ENCODE data around the gene COLQ.

COLQ gene

DNA sequence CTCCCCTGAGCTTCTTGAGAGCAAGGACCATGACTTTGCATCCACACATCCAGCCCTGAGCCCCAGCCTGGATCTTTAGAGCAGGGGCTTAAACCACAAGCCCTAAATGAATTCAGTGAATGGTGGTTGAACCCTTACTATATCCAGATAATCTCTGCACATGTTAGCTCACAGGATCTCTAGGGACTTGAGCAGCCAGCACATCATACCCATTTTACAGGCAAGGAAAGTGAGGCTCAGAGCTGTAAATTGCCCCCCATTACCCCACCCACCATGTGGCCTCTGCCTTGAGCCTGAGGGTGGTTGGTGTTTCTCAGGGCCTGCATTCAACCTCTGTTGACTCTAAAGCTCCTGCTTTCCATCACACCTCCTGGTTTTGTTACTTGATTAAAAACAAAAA, 66.5 kb downstream of the COLQ start:
- no peak for DNase-seq (ENCODE audit: low spot score)

DNA sequence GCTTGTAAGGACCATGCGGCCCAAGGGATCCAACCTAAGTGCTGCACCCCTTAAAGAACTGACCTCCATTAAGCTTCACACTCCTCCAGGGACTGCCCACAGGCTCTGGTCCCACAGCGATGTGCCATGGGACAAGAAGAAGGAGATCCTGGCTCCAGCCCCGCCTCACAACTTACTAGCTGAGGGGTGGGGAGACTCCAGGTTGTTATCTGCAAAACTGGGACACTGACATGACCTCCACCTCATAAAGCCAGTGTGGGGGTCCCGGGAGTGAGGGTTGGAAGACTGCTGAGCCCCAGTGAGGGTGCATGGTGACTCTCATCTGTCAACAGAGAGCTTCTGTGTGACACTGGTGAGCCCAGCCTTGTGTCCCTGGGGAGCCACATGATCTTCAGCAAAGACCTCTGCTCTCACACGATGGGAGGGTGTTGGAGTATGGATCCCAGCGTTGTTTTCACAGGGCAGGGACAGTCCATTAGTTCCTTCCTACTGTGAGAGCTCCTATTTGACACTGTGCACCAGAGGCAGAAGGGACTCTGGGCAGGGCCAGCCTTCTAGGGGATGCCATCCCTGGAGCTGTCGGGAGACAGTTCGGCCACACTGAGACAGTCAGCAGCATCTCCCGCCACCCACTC, 67.4 kb downstream of the COLQ start:
- DNase-seq (ENCODE audit: low spot score): no peak

DNA sequence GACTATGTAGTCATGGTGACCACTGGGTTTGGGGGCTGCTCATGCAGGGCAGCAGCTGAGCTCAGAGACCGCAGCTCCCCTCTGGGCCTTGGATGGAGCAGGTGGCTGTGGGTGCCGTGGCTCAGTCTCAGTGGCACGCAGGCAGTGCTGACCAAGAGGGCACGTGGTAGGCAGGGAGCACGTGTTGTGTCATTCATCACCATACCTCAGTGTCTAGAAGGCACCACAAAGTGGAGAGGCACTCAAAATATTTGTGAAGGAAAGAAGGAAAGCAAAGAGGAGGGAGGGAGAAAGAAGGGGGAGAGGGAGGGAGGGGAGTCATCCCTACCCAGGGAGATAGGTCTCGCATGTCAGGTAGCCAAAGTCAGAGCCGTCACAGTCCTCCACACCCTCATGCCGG, 68.0 kb downstream of the COLQ start:
- no peak for DNase-seq (ENCODE audit: low spot score)

DNA sequence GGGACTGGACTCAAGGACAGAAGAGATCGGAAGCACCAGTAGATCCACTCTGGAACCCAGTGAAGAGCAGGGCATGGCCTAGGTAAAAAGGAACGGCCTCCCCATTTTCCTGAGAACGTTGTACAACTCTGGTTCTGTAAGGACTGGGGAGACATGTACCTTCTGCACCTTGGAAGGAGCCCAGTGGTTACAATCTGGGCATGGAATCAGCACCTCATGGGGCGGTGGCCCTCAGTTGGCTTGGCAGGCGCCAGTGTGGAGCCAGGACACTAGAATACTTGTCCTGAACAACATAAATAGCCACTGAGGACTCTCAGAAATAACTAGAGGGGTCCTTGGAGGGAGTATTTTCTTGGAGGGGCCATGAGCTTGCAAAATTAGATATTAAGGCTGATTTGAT, 68.5 kb downstream of the COLQ start:
- DNase-seq (ENCODE audit: low spot score): no peak

DNA sequence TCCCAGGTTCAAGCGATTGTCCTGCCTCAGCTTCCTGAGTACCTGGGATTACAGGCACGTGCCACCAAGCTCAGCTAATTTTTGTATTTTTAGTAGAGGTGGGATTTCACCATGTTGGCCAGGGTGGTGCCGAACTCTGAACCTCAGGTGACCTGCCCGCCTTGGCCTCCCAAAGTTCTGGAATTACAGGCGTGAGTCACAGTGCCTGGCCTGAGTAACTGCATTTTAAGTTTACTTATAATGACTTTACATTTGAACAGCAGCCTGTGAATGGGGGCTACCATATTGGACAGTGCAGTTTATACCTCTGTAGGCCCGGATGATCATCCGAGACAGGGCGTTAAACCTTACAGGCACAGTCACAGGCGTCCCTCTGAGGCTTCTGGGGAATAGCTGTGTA, 69.3 kb downstream of the COLQ start:
- no peak for DNase-seq (ENCODE audit: low spot score)

DNA sequence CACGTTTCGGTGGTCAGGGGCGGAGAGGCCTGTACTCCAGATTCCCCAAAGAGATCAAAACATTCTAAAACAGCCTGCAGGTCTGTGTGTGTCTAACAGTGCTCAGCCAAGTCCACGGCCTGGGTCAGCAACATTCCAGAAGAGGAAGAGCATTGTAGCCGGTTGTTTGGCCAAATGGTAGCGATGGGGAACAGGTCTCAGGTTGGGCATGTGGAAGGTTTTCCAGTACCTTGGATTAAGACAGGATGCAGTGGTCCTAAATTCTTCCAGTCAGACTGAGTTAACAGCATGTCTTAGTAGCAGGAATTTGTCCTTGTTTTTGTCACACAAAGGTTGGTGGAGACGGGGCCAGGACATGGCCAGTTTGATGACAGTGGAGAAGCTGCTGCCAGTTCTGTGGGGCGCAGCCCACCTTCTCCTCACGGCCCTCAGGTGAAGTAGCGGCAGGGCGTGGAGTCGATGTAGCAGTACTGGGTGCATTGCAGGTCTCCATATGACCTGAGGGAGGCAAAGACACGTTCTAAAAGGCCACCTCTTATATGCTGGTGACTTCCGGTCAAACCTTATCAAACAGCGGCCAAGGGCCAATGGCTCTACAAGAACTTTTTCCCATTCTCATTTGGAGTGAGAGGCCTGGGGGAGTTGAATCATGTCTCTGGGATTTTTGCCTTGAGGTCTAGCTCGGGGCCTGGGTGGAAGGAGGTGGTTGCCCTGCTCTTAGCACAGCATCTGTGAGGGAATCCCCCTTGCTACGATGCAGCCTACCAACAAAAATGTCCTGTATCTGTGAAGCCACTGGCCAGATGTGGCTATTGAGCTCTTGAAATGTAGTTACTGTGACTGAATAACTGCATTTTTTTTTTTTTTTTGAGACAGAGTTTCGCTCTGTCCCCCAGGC, 70.0 kb downstream of the COLQ start:
- DNase-seq (ENCODE audit: low spot score): no peak

DNA sequence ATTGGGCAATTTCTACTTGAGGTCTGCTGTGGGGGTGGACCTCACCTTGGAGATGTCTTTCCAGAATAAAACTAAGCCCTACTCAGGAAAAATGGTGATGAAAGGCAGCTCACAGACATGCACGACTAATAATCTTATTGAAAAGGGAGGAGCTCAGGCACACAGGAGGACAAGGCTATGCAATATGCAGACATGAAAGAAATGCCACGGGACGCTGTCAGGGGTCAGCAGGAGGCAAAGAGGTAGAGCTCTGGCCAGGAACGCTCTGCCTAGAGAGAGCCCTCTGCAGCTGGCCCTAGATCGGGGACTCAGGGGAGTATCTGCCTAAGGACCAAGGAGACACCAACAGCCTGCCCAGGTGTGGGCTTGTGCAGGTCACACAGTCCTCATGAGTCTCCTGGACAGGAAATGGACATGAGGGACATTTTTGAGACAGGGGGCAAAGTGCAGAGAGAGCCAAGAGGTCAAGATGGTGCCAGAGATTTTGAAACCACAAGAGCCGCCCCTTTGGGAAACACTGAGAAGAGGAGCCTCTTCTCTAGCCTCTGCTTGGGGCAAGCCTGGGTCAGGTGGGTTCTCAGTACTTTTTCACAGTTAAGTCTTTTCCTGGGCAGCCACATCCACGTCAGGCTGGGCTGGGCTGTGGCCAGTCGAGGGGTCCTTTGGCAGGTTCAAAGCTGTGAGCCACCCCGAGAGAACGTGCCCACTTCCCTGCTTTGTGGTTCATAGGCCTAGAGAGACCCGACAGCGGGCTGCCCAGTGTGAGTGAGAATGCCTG, 70.9 kb downstream of the COLQ start:
- no peak for DNase-seq (ENCODE audit: low spot score)

DNA sequence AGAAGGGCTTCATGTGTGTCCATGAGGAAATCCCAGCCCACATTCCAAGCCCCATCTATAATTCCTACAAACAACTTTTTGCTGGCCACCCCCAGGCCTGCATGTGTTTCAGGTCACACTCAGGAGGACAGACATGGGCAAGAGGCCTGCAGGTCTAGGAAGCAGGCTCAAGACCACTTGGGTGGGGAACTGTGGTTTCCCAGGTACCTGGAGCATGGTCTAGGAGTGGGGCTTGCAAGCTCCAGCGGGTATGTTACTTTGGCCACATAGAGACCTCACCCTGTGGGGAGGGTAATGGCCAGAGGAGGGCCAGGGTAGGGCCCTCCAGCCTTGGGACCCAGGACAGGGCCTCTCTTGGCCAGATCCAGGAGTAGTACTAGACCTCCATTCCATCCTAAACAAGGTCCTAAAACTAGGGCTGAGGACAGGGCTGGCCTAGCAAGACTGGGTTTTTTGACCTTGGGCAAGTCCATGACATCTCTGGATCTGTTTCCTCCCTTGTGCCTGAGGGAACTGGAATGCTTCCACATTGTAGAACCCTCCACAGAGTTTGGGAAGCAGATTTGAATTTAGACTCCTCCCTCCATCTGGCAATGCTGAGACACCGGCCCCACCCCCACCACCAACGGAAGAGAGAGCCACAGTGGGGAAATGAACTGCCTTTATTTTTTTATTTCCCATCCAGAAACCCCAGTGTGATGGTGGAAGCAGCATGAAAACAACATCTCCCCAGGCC, 71.8 kb downstream of the COLQ start:
- DNase-seq (ENCODE audit: low spot score): no peak

DNA sequence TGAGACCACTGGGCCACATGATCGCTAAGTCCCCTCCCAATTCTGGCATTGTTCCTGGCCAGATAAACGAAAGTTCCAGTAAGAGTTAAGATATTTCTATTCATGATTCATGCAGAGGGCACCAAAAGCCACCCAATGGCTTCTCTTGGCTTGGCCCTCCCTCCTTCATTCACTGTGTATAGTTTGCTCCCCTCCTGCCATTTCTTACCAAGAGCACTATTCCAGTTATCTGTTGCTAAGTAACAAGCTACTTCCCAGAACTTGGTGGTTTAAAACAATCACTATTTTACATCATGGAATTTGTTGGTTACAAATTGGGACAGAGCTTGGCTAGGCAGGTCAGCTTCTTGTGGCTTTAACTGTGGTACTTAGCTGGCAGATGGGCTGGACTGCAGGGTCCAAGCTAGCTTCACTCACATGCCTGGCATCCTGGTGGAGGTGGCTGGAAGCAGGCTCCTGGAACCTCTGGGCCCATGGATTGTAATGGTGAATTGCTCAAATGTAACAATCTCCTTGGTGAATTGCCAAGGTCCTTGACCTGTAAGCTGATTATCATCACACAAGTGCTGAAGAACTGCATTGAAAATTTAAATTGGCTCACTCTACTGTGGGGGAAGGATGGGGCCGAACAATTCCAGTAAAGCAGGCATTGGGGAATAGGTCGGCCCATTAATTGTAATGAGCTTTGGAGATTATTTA, 77.5 kb downstream of the COLQ start:
- DNase-seq (ENCODE audit: low spot score): no peak

DNA sequence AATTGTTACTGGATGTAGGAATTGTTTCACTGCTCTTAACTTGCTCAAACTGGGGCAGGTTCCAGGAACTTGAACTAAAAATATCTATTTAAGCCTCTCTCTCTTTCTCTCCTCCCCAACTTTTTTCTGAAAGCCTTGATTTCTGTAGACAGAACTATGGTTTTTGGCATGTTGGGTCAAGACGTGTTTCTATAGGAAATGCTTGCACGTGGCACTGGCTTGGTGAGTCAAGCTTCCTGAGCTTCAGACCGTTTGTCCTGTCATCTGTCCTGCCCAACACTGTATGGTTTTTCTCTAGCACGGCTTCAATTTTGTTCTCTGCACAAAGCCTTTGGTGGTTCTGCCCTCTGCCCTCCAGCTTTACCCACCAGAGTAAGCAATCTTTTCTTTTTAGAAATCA, 80.6 kb downstream of the COLQ start:
- no peak for DNase-seq (ENCODE audit: low spot score)

DNA sequence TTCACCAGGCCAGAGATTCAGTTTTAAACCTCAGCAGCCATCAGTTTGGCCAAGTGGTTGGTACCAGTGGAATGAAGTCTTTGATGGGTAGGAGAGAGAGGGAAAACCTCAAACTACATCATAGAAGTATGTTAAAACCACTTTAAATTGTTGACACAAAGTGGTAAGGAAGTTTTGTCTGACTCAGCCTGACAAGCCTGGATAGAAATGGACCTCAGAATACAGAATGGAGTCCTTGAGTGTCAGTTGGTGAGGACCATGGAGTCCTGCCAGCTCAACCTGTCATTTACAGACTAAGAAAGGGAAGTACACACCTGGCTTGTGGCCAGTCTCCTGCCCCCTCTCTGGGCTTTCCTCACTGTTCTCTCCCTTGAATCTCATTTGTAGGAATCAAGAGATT, 82.0 kb downstream of the COLQ start:
- no peak for DNase-seq (ENCODE audit: low spot score)

DNA sequence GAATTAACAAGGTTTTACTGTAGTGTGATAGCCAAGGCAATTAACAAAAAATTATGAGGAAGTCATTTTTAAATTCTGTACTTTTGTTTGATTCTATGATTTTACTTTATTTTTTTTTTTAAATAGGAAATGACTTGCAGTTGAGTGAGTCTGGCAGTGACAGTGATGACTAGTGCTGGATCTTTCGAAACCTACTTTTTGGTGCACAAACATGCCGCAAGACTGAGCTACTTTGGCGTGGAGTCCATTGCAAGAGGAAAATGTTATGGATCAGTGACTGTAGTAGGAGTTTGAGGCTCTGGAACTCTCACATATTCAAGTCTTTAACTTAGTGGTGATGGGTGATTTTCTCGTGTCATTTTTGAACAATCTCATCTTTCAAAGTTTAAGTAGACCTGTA, 82.5 kb downstream of the COLQ start:
- no peak for DNase-seq (ENCODE audit: low spot score)

DNA sequence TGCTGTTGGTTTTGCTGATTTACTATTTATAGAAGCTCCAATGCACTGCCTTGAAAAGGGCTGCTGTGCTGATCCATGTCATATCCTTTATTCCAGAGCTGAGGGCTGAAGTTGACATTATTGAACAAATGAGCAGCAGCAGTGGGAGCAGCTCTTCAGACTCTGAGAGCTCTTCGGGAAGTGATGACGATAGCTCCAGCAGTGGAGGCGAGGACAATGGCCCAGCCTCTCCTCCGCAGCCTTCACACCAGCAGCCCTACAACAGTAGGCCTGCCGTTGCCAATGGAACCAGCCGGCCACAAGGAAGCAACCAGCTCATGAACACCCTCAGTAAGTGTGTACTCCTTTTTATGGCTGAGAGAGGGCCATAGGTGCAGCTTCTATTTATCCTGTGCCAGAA, 85.3 kb downstream of the COLQ start:
- DNase-seq (ENCODE audit: low spot score): no peak

DNA sequence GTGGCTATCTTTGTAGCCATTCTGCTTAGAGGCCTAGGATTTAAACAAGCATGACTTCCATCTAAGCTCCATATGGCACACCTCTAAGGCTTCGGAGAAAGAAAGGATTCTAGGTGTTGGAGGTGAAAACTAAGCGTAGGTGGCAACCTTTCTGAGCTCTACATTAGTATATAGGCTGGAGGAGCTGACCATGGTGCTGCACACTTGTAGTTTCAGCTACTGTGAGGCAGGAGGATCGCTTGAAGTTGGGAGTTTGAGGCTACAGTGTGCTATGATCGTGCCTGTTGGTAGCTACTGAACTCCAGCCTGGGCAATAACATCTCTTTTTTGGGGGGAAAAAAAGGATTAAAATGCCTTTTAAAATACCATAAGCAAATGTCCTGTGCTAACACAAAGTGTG, 86.8 kb downstream of the COLQ start:
- no peak for DNase-seq (ENCODE audit: low spot score)

DNA sequence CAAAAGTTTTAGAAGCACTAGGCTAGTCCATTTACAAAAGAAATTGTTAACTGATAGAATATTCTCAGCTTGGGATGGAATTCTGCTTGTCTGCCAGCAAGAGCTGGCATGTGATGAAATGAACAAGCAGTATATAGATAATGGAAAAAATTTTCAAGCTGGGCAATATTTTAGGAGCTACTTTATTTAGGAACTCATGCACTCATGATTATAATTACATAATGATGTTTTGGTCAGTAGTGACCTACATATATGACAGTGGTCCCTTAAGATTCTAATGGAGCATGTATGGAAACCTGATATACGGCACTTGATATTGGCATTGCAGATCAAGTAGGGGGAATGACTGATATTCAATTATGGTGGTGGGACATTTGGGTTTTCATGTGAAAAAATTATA, 88.0 kb downstream of the COLQ start:
- DNase-seq (ENCODE audit: low spot score): no peak

DNA sequence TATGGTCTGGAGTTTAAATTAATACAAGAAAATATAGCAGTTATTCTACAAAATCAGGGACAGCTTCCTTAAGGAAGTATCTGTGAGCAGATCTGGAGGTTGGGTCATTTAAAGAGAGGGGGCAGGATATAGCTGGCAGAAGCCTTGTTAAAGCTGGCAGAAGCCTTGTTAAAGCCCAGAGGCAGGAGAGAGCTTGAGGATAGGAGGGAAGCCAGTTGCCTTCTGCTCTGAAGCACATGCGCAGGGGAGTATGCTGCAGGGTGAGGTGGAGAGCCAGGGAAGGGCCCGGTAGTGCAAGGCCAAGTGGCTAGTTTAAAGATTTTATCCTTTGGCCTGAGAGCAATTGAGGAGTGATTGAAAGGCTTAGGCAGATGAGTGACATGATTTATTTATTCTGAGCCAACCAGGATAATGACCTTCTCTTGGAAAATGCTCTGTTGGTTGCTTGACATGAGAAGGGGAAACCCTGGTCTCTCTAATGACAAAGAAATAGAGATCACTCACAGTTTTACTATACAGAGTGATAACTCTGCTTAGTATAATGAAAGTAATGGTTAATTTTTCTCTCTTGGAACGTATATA, 90.2 kb downstream of the COLQ start:
- DNase-seq (ENCODE audit: low spot score): no peak

DNA sequence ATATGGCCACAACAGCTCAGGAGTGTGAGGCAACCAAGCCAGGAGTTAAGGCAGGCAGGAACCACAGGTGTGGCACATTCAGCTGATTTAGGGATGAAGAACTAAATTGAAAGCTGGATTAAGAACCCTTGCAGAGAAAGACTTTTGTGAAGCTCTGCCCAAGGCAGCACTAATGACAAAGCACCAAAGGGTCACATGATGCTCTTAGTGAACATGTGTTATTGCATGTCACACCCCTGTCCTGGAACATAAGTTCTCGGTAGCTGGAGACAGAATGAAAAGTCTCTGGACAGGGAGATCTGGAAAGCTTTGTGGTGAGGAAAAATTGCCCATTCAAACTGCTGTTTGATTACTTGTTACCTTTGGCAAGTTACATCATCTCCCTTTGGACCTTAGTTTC, 90.9 kb downstream of the COLQ start:
- no peak for DNase-seq (ENCODE audit: low spot score)

DNA sequence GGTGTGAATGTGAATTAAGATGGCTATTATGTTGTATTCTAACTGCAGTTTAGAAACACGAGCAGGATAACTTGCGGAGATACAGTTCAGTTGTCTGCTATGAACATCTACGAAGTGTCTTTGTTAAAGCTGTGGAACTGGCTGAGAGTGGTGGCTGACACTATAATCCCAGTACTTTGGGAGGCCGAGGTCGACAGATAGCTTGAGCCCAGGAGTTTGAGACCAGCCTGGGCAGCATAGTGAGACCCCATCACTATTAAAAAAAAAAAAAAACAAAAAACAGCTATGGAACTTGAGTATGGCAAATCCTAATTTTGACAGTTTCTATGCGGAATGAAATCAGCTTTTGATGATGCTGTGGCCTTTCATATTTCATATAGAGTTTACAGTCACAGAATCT, 92.4 kb downstream of the COLQ start:
- DNase-seq (ENCODE audit: low spot score): no peak

DNA sequence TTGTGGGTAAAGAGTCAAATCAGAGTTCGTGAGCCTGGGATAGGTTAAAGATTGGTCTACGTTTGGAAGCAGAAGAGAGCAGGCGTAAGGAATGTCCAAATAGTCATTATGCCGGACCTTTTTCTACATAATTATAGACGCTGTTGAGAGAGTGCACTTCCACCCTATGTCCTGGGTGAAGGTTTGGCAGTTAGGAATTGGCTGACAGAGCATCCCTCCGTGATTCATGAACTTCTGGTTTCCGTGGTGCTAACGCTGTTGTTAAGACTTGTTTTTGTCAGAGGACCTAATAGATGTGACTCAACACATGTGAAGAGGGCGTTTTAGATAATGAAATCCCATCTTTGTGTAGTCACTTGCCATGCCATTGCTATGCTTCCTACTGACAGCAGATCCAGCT, 93.0 kb downstream of the COLQ start:
- DNase-seq (ENCODE audit: low spot score): peak; percentile 64

DNA sequence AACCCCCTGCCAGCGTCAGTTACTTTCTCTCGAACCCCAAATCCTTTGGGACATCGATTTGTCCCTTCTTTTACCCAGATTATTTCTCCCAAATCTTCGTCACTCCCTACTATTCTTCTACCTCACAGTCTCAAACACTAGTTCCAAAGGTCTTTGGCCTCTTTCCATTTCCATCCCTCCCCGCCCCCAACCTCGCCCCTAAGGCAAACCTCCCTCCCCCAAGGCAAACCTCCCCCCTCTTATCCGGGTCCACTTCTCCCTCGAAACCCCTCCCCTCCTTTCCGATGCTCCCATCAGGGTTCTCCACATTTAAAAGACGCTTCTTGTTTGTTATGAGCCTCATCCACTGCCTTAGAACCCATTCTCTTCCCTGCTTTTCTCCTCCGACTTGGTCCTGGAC, 93.5 kb downstream of the COLQ start:
- no peak for DNase-seq (ENCODE audit: low spot score)

DNA sequence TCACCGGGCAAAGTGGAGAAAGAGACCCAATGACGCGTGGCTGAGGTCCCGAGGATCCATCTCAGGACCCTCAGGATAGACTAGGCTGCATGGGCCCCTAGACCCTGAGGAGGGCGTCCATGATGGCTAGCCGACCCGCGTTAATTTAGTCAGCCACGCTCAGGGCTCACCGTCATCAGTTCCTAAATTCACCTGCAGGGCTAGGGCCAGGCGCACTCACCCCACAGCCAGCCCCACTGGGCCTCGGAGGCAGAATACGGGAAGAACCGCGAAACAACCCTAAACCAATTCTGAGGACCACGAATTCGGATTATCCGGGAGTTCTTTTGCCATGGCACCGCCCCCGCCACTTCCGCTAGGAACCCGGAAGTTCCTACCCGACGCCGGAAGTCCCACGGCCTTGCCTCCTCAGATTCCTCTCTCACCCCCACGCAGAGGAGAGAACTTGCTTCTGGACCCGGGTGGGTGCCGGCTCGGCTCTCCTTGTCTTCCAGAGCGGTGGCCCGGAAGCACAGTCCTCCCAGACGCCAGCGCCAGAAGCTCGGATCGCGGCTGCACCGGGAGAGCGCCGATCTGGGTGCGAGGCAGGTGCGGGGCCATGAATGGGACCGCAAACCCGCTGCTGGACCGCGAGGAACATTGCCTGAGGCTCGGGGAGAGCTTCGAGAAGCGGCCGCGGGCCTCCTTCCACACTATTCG, 94.2 kb downstream of the COLQ start, which contains the start of the genes EAF1 and METTL6:
TSS of gene EAF1 (plus strand) at position 417 of the 699 bp plus-strand sequence. CDS start at position 599, 182 bp downstream.
TSS of gene METTL6 (minus strand) at position 363 of the 699 bp plus-strand sequence. CDS start 1,033 bp downstream, outside the sequence.
- DNase-seq (ENCODE audit: low spot score): peak; percentile 85
